BJ (cell line): ENCODE data around the gene NTPCR. TPM values are rescaled to one million over a fixed set of nuclear protein-coding genes. Genes with fewer than 3 reads are reported as not detected.

Experiments used
- CTCF ChIA-PET: fragments of 350-600 bp; formaldehyde crosslinking; extraction: SDS; loops from one replicate; lab custom pipeline; 2021; ENCODE audit warnings: antibody characterized with exemption, inconsistent platforms; lab: Yijun Ruan, JAX
- POLR2A ChIA-PET: fragments of 300-600 bp; sonication (Branson Sonifier 250); formaldehyde crosslinking; extraction: SDS; loops from one replicate; lab custom pipeline; 2021; ENCODE audit warnings: antibody characterized with exemption; lab: Charles Lee
- DNase-seq: peaks from one replicate; pipeline ENCODE4 v3.0.0-alpha.2; 2011; ENCODE audit warnings: low read depth
- H3K27me3 ChIP-seq: 2 replicates; pipeline ENCODE4 v1.6.0; 2011; ENCODE audit warnings: low read length; ENCODE audit not compliant: control insufficient read depth, insufficient read depth
- H3K36me3 ChIP-seq: 2 replicates; pipeline ENCODE4 v1.5.1; 2011; ENCODE audit warnings: low read length; ENCODE audit not compliant: control insufficient read depth, insufficient read depth
- H3K4me3 ChIP-seq: 2 replicates; pipeline ENCODE4 v1.5.1; 2011; ENCODE audit warnings: low read depth, mild to moderate bottlenecking, control low read depth, low read length
- polyA plus RNA-seq: library from polyadenylated mRNA; depleted of rRNA; stranded (reverse); fragments of >200 nt; gene quantifications from 2 replicates; pipeline ENCODE4 v1.2.3, GENCODE V29; 2011; rRNA removed
- TF ChIP-seq, protein P1 (sequence below): IDR thresholded peaks from 2 replicates; pipeline ENCODE4 v1.5.1; 2011; ENCODE audit warnings: low read depth, mild to moderate bottlenecking, control low read depth, inconsistent platforms, low read length, moderate library complexity; ENCODE audit not compliant: insufficient read depth

Gene NTPCR
- polyA plus RNA-seq, 1 experiment, result 23.4 TPM

GRCh38 chr1:233025567-233025966, 75.2 kb downstream of the NTPCR start:
- CTCF ChIA-PET, result interaction anchor here (0.6 to 1.3 kb wide), 6 partner anchors 14 to 558 kb away, joined by 3 to 4 read pairs (median 3); no protein-coding TSS in a partner anchor

GRCh38 chr1:233027046-233027445, 76.6 kb downstream of the NTPCR start:
- TF ChIP-seq, protein P1, sequence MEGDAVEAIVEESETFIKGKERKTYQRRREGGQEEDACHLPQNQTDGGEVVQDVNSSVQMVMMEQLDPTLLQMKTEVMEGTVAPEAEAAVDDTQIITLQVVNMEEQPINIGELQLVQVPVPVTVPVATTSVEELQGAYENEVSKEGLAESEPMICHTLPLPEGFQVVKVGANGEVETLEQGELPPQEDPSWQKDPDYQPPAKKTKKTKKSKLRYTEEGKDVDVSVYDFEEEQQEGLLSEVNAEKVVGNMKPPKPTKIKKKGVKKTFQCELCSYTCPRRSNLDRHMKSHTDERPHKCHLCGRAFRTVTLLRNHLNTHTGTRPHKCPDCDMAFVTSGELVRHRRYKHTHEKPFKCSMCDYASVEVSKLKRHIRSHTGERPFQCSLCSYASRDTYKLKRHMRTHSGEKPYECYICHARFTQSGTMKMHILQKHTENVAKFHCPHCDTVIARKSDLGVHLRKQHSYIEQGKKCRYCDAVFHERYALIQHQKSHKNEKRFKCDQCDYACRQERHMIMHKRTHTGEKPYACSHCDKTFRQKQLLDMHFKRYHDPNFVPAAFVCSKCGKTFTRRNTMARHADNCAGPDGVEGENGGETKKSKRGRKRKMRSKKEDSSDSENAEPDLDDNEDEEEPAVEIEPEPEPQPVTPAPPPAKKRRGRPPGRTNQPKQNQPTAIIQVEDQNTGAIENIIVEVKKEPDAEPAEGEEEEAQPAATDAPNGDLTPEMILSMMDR, result no peak
- H3K27me3 ChIP-seq, result no peaks in the 10 kb centered on the region
- H3K36me3 ChIP-seq, result 0 out of 2 replicates have a peak, but pooled peaks cover 1% of the 10 kb centered on the region
- CTCF ChIA-PET, result no interaction called here
- POLR2A ChIA-PET, result no interaction called here
- no peak for DNase-seq
- no peak overlapping the region for H3K4me3 ChIP-seq

More at GRCh38 chr1:233025567-233025966, 75.2 kb downstream of the NTPCR start:
- DNase-seq, result no peak
- Histone ChIP-seq H3K4me3 (no peak overlapping the region), H3K27me3 (no peaks in the 10 kb centered on the region), H3K36me3 (0 out of 2 replicates have a peak, but pooled peaks cover 1% of the 10 kb centered on the region)
- POLR2A ChIA-PET, result no interaction called here
- TF ChIP-seq, protein P1, result no peak

DNA sequence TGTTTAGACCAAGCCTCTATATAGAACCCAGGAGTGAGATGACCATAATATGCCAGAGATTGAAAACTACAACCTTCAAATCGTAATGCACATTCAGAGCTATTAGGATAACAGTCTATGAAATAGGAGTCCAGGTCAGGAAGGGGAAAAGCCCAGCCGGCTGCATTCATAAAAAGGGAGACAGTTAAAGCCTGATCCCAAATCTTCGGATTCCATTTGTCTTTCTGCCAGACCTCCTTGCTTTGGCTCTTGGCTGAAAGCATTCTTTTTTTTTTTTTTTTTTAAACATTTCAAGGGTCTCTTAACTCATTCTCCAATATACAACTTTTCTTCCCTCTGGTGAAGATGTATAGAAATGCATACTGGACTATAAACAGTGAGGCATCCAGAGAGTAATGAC, 81.1 kb downstream of the NTPCR start:
- Histone ChIP-seq H3K27me3 (no peaks in the 10 kb centered on the region), H3K4me3 (no peak overlapping the region), H3K36me3 (no peaks in the 10 kb centered on the region)
- TF ChIP-seq, protein P1, result no peak
- ChIA-PET POLR2A (interaction anchor here (0.7 kb wide), 1 partner anchor 411 kb away, joined by 3 read pairs; no protein-coding TSS in a partner anchor), CTCF (no interaction called here)
- no peak for DNase-seq

DNA sequence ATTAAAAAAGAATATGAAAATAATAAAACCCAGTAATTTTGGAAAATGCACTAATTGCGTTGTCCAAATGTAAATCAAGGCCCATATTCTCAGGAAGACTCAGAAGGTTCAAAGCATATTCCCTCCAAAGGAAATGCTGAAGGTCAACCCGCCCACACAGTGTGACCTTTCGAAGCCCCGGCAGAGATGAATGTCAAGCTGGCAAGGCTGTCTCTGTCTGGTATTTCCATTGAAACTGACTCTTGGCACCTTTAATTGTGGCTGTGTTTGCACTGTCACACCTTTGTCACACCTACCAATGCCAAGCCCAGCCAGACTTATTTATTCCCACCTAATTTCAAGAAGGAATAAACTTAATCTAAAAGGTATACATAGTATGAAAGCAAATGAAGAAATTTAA, 82.5 kb downstream of the NTPCR start:
- H3K36me3 ChIP-seq, result no peaks in the 10 kb centered on the region
- DNase-seq, result no peak
- POLR2A ChIA-PET, result no interaction called here
- CTCF ChIA-PET, result no interaction called here
- H3K4me3 ChIP-seq, result no peak overlapping the region
- TF ChIP-seq, protein P1, result no peak
- no peaks in the 10 kb centered on the region for H3K27me3 ChIP-seq

GRCh38 chr1:233033361-233033760, 83.0 kb downstream of the NTPCR start:
- H3K36me3 ChIP-seq, result no peaks in the 10 kb centered on the region
- peak; percentile 30 for DNase-seq
- ChIA-PET CTCF (no interaction called here), POLR2A (no interaction called here)
- TF ChIP-seq, protein P1, result no peak
- H3K4me3 ChIP-seq, result no peak overlapping the region
- no peaks in the 10 kb centered on the region for H3K27me3 ChIP-seq

Other genes starting within 250 kb of the NTPCR start
- gene MAP10, start 145.2 kb upstream of the NTPCR start, polyA plus RNA-seq, result 0.52 and 0.81 TPM in 2 replicates